HG02763 (cell line): ENCODE results near the gene ATP13A4.
A peak's percentile ranks its signal among the peaks of the same experiment; 100 is the strongest.

Source experiments
- ATAC-seq: cut with Tn5 transposase; IDR thresholded peaks from one replicate; pipeline ENCODE4 v1.9.1; 2021; ENCODE audit warnings: mild to moderate bottlenecking, moderate library complexity; ENCODE audit not compliant: unreplicated experiment

Gene ATP13A4, protein sequence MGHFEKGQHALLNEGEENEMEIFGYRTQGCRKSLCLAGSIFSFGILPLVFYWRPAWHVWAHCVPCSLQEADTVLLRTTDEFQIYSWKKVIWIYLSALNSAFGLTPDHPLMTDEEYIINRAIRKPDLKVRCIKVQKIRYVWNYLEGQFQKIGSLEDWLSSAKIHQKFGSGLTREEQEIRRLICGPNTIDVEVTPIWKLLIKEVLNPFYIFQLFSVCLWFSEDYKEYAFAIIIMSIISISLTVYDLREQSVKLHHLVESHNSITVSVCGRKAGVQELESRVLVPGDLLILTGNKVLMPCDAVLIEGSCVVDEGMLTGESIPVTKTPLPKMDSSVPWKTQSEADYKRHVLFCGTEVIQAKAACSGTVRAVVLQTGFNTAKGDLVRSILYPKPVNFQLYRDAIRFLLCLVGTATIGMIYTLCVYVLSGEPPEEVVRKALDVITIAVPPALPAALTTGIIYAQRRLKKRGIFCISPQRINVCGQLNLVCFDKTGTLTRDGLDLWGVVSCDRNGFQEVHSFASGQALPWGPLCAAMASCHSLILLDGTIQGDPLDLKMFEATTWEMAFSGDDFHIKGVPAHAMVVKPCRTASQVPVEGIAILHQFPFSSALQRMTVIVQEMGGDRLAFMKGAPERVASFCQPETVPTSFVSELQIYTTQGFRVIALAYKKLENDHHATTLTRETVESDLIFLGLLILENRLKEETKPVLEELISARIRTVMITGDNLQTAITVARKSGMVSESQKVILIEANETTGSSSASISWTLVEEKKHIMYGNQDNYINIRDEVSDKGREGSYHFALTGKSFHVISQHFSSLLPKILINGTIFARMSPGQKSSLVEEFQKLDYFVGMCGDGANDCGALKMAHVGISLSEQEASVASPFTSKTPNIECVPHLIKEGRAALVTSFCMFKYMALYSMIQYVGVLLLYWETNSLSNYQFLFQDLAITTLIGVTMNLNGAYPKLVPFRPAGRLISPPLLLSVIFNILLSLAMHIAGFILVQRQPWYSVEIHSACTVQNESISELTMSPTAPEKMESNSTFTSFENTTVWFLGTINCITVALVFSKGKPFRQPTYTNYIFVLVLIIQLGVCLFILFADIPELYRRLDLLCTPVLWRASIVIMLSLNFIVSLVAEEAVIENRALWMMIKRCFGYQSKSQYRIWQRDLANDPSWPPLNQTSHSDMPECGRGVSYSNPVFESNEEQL

DNA sequence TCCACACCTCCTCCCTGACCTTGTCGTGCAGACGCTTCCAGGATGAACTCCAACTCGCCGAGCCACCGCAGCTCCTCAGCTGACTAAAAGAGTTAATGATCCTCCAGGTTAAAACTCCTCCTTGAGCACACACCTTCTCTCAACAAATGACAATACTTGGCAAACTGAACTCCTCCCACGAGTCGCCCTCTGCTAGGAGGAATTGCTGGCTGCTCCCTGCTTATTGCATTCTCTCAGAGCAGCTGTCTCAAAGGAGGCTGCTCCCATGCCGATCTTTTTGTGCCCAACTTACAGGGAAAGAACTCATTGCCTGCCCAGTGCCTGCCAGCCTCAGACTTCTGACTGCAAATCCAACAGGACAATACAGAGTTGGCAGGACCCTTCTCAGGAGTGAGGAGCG, at the start of gene ATP13A4:
Gene ATP13A4, minus strand, starts transcription at position 85 of the 400 bp plus-strand sequence. CDS start 96 bp downstream, outside the sequence.
- ATAC-seq: no peak

DNA sequence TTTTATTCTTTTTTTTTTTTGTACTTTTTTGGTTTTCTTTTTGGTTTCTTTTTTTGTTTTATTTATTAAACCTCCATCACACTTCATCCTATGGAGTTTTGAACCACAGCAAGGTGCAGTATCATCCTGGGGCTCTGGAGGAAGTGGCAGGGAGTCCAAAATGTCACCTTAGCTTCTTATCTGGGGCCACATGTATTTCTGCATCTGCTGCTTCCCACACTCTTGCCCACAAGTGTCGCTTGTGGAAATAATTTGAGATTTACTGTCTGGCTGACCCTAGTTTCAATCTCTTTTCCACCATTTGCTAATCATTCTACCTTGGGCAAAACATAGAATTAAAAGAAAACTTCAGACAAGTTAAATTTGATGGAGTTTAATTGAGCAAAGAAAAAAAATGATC, 44.7 kb upstream of the ATP13A4 start:
- ATAC-seq: no peak

DNA sequence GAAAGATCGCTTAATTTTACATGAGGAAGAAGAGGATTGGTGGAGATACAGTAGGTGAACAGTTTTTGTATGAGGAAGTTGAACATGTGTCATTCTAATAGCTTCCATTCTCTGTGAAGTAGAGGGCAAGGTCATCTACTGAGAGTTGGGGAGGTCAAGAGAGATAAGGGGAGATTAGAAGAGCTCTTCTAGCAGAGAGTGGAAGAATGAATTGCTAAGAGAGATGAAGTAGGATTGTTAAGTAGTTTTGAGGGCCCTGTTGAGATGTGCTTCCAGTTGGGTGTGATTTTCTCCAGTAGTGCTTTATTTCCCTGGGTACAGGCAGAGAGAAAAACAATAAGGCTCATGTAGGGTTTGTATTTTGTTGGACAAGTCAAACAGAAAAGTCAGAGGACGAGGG, 43.5 kb upstream of the ATP13A4 start:
- no peak for ATAC-seq

DNA sequence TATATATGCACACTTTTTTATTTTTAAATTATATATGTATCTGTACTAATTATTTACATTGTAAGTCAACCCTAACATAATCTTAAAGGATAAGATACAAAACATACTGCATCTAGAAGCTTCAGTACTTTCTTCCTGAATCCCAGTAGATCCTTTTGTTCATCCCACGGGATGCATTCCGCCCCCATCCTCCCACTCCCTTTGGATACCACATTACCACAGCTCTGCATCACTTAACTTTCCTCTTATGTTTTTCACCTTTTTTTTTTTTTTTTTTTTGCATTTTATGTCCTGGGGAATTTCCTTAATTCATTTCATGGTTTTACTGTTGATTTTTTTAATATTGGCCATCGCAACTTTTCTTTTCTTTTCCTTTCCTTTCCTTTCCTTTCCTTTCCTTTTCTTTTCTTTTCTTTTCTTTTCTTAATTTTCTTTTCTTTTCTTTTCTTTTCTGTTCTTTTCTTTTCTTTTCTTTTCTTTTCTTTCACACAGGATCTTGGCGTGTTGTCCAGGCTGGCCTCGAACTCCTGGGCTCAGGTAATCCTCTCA, 41.3 kb upstream of the ATP13A4 start:
- ATAC-seq: no peak

DNA sequence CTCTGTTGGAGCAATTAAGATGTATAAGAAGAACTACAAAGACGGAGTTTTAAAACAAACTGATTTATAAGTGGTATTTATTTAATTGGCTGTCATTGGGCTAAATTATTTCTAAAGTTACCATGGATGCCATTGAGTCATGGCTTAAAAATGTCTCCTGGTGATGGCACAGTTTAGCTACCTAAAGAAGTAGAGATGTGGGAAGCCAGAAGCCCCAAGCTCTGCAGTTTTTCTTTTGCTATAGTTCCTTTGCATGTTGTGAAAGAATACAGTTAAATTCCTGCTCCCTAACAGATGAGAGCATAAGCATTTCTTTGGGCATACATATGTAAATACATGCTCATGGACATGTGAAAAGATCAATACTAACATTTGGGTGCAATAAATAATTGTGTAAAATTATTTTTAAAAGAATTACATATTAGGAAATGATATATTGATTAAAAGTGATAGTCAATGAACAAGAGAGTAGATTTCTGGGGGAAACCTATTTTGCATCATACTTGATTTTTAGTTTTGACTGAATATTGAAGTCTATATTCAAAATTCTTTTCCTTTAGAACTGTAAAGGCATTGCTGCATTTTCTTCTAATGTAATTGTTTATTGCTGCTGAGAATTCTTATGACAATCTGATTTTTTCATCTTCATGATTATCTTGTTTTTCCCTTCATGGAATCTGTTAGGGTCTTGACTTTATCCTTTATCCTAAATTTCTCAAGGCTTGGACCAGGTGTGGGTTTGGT, 40.4 kb upstream of the ATP13A4 start:
- ATAC-seq: no peak

DNA sequence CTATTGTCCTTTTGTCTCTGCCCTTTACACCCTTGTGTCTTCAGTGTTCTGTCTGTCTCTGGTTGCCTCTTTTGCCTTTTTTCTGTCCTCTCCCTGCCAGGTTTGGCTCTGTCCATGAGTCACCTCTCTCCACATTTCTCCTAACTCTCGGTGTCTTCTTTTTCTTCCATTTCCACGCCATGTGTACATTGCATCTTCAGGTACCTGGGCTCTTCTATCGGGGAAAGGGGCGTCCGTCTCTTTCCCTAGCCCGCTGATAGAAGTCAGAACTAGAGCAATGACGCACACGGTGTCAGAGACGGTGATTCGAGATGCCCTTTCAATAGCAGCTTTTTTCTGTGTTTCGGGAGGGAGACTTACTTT, 39.0 kb upstream of the ATP13A4 start:
- ATAC-seq: peak; percentile 2

DNA sequence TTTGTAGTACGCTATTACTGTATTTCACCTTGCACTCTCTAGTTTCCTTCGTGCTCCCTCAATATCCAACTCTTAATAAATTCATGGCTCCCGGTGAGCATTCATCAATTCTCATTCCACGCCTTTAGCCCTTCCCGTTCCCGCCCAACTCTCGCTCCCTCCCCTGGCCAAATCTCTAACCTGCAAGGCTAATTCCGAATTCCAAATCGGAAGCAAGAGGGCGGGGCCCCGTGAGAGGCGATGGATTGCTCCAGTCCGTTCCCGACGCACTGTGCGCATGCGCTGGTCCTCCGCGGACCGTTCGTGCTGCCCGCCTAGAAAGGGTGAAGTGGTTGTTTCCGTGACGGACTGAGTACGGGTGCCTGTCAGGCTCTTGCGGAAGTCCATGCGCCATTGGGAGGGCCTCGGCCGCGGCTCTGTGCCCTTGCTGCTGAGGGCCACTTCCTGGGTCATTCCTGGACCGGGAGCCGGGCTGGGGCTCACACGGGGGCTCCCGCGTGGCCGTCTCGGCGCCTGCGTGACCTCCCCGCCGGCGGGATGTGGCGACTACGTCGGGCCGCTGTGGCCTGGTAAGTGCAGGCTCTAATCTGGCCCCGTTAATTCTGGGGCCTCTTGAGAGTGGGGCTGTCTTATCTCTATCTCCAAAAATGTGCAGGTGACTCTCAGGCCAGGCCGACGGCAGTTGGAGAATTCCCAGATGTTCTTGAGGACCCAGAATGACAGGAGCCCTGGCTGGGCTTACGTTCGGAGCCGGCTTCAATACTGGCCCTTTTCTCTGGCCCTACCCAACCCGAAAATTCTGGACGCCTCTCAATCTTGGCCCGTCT, 38.4 kb upstream of the ATP13A4 start, which contains the start of gene OPA1:
Gene OPA1, plus strand, starts transcription at position 368 of the 827 bp plus-strand sequence. Its CDS starts 170 bp downstream, at position 538.
- peak; percentile 99 for ATAC-seq

DNA sequence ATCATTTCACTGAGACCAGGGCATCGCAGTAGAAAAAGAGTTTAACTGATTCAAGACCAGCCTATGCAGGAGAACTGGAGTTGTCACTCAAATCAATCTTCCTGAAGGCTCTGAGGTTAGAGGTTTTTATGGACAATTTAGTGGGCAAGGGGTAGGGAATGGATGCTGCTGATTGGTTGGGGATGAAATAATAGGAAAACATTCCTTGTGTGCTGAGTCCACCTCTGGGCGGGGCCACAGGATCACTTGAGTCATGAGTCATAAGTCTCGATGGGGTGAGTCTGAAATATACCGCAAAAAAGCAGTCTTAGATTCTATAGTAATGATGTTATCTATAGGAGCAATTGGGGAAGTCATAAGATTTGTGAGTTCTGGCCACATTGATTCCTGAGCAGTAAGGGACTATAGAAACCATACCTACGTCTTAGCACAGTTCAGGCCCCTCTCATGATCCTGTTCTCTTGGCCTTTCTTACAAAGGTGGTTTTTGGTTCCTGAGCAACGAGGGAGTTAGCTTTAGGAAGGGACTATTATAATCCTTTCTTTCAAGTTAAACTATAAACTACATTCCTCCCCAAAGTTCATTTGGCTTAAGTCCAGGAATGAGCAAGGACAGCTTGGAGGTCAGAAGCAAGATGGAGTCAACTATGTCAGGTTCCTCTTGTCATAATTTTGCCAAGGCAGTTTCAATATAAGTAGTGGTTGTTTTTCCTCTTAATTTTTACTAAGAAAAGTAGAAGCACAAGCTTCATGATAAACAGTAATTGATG, 35.6 kb upstream of the ATP13A4 start:
- ATAC-seq: no peak

DNA sequence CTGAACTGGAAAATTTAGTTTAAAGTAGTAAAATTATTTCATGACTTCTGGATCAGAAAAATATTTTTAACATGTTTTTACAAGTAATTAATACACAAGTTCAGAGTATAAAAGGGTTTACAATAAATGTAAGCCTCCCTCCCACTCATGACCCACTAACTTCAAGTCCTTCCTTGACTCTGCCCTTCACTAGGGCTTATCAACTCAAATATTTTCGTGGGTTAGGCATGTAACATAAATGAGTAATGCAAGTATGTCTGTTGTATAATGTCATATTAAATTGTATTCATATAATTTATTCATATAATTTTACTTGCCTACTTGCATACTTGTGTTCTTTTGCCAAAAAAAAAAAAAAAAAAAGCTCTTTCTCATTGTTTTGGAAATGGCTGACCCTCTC, 34.9 kb upstream of the ATP13A4 start:
- ATAC-seq: no peak

DNA sequence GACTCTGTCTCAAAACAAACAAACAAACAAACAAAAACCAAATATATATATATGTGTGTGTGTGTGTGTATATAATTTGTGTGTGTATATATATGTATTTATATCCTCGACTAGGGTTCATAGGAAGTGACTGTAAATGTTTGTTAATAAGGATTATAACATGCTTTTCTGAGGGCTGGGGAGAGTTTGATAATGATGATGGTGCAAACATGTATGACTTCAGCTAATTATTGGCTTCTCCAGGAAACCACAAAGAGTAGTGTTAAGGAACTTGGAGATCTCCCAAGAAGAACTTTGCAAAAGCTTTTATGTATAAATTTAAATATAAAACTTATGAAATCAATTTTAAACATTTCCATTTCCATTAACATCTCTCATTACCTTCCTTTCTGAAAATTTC, 34.4 kb upstream of the ATP13A4 start:
- no peak for ATAC-seq

DNA sequence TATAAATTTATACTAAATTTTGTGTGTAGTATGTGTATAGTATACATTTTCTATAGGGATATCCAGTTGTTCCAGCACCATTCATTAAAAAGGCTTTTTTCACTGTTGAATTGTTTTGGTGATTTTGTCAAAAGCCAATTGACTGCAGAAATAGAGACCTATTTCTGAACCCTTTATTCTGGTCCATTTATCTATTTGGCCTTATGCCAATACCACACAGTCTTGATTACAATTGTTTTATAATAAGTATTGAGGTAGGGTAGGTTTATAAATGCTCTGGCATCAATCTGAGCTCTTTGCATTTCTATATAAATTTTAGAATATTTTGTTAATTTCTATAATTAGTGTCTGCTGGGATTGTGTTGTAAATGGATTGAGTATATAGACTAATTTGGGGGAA, 31.8 kb upstream of the ATP13A4 start:
- no peak for ATAC-seq

DNA sequence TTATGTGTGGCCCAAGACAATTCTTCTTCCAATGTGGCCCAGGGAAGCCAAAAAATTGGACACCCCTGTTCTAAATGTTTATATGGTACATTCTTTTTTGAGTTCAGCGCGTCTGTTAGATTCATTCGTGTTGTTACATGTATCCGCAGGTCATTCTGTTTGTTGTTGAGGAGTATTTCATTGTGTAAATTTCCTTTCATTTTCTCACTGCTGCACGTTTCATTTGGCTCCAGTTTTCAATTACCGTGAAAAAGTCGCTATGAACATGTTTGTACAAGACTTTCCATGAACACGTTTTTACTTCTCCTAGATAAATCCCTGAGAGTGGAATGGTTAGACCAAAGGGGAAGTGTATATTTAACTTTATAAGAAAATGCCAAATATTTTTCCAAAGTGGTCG, 30.8 kb upstream of the ATP13A4 start:
- ATAC-seq: no peak

DNA sequence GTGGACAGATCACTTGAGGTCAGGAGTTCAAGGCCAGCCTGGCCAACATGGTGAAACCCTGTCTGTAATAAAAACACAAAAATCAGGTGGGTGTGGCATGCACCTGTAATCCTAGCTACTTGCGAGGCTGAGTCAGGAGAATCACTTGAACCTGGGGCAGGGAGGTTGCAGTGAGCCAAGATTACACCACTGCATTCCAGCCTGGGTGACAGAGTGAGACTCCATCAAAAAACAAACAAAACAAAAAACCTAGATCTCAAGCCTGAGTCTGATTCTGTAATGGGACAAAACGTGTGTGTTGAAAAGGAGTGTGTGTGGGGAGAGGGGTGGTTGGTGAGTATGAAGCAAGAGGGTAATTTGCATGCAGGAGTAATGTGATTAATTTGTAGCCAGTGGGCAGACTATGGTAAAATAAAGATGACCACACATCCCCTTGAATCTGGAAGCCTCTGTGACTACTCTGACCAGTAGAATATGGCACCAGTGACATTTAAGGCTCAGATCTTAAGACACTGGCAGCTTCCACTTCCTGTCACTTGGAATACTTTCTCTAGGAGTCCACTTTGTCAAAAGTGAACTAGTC, 19.9 kb upstream of the ATP13A4 start:
- ATAC-seq: no peak

DNA sequence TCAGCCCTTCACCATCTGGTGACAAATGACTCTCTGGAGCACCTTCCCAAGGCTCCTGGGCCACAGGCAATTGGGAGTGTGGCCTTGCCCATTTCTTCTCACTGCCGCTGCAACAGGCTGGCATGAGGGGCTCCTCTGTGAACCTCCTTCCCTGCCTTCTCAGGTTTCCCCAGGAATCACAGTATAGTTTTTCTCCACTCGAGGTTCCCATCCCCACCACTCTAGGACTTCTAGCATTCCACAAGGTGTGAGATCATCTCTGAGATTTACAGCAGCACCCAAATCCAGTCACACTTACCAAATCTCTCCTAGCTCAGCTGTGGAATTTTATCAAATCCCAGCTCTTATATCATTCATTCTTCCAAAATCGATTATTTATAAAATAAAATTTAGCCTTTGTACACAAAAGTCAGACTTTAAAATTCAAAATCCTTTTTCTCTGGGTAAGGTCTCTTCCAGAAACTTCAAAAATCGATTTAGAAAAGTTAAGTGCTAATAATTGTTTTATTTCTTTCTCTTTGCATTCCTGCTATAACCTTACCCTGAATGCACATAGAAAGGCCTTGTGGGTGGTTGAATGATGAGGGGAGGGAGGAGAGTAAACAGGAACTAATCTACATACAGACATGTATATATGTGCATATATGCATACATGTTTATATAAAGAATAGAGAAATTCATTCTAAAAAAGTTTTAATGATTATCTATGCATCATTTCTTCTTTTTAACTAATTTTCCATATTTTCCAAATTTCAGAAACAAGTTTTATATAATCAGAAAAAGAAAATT, 18.9 kb upstream of the ATP13A4 start:
- ATAC-seq: no peak

DNA sequence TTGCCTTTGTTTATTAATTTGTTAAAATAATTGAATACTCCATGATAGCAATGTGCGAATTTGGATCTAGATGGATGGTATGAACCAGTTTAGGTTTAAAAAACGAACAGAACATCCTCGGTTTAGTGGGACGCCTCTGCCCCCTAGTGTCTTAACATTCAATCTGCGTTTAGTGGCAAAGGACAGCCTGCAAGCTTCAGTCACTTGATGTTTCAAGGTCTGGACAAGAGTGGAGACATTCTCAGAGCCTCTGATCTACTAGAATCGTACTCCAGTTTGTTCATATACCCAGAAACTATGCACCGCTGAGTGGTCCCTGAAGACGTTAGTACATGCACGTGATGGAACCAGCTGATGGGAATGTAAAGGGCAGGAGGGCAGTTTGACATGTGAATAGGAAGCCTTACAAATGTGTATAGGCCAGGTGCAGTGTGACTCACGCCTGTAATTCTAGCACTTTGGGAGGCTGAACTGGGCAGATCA, 17.8 kb upstream of the ATP13A4 start:
- ATAC-seq: peak; percentile 63

DNA sequence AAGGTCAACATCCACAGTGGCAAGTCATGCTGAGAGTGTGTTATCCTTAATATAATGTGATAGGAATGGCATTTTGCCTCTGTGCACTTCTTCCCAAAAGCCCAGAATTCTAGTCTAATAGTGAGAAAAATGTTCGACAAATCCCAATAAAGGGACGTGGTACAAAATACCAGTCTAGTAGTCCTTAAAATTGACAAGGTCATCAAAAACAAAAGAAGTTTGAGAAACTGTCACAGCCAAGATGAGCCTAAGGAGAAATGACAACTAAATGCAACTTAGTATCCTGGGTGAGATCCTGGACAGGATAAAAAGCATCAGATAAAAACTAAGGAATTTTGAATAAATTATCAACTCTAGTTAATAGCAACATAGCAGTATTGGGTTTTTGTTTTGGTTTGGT, 14.4 kb upstream of the ATP13A4 start:
- no peak for ATAC-seq

DNA sequence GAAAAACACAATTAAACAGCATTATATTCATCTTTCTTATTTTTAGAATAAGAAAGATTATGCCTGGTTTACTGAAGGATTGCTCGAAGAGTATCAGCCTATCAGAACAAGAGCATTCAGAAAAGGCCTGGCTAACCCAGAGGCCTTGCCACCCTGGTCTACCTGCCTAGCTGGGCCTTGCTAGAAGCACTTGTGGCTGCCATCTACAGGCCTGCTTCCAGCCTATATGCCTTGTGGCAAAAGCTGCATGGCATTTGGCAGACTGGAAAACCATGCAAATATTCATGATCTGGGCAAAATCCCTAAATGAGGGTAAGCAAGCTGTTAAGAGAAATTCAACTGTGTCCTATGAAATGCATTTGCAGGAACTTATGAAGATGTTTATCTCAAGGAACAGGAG, 9.3 kb upstream of the ATP13A4 start:
- ATAC-seq: no peak
